NCI-H146 (cell line): ENCODE data around the gene FAM83D.
"Not testable (repeated sequence)": the region's sequence is repeated elsewhere in the genome, so short reads cannot be mapped to it uniquely, and the experiment has no call there.

ENCODE experiments used
- DNase-seq: peaks from one replicate; lab custom pipeline; 2025; lab: John Stamatoyannopoulos, UW

FAM83D gene

DNA sequence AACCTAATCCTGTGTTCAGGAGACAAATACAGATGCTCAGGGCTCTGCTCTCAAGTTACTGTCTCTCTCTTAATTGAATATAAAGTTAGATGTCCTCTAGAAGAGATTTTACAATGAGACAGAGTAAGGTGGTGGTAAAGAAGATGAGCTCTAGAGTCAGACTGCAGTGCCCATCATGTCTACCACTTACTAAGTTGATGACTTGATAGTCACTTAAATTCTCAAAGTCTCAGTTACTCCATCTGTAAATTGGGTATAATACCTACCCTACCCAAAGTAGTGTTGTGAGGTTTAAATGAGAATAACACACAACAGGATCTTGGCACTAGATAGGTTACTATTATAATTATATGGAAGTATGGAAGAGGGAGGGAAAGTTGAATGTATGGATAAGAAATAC lies 37.5 kb downstream of the FAM83D start:
- DNase-seq: no peak

DNA sequence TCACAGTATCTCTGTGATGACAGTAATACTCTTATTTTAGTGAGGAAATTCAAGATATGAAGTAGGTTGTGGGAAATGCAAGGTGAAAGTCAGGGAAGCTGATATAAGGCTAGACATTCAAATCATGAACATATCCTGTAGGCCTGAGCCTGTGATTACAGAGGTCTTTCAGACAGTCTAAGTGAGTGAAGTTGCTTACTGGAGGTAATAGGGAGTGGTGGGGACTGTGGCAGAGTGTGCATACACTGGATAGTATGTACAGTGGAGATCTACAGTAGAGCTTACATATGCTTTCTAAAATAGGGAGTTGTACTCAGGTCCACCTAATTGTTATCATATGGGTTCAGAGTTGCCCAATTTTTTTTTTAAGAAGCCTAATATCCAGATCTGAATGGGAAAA lies 39.0 kb downstream of the FAM83D start:
- no peak for DNase-seq

GRCh38 chr20:38968090-38968489 lies 41.9 kb downstream of the FAM83D start:
- no peak for DNase-seq

GRCh38 chr20:38969708-38970107 lies 43.5 kb downstream of the FAM83D start:
- DNase-seq: no peak

- DNase-seq: no peak
These were observed 44.1 kb downstream of the FAM83D start for GRCh38 chr20:38970302-38970701.

DNA sequence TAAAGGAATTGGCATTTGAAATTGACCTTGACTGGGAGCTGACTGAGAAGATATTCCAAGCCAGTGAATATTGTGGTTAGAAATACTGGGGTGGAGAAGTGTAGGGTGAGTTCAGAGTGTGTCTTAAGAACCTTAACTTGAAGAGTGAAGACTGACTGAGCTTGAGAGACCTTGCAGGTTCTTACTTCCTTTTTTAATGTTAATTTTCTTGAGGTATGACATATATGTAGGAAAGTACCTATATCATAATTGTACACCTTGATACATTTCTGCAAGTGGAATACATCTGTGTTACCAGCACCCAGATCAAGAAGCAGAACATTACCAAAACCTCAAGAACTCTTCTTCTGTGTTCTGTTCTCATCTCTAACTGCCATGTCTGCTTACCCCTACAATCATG lies 46.9 kb downstream of the FAM83D start:
- DNase-seq: no peak

DNA sequence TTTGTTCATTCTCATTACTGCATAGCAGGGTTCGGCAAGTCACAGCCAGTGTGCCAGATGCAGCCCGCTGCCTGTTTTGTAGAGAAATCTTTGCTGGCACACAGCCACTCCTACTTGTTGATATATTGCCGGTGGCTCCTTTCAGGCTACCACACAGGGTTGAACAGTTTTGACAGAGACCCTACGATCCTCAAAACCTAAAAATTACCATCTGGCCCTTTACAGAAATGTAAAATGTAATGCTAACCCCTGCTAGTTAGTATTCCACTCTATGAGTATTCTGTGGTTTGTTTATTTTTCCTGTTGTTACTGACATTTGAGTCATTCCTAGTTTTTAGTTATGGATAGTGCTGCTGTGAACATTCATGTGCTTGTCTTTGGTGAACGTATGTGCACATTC lies 47.4 kb downstream of the FAM83D start:
- no peak for DNase-seq

DNA sequence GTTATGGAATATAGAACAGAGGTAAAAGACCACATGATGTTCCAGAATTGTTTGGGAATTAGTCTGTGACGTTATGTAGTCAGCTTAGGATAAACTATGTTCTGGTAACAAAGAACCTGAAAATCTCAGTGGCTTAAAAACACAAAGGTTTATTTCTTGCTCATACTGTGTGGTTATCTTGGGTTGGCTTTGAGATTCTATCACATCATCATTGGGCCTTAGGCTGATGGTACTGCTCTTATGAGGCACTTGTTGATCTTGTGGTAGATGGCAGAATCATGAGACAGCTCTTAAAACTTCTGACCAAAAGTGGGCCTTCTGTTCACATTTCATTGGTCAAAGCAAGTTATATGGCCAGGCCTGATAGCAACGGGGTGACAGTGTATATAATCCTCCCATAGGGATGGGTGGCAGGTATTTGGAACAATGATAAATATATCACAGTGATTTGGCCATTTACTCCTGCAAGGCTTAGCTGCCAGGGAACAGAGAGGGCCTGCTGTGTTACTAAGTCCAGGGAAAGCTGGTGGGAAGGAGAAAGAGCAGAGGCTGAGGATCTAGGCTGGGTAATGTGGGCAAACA lies 49.4 kb downstream of the FAM83D start:
- no peak for DNase-seq

- no peak for DNase-seq
These were observed 53.2 kb downstream of the FAM83D start for GRCh38 chr20:38979434-38979833.

DNA sequence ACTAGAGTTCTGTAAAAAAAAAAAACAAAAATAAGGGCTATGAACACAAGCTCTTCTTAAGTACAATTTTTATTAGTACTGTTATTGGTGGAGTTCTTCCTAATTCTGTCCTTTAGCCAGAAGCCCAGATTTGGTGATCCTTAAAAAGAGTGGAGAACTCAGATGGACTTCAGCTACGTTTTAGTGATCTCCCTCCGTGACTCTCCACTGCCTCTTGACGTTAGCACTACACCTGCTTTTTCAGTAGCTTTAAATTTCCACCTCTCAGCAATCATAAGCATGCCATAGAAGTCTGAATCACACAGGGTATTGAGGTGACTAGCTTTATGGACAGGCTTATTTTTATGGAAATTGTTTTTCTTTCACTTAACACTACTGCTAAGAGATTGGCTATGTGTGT lies 53.6 kb downstream of the FAM83D start:
- DNase-seq: no peak

- no peak for DNase-seq
These were observed 56.1 kb downstream of the FAM83D start for GRCh38 chr20:38982291-38982690.

GRCh38 chr20:38985060-38985459 lies 58.8 kb downstream of the FAM83D start:
- DNase-seq: no peak

GRCh38 chr20:38985603-38986170 lies 59.5 kb downstream of the FAM83D start:
- no peak for DNase-seq

- no peak for DNase-seq
These were observed 60.4 kb downstream of the FAM83D start for GRCh38 chr20:38986663-38987062.

- DNase-seq: no peak
These were observed 61.6 kb downstream of the FAM83D start for GRCh38 chr20:38987777-38988176.

DNA sequence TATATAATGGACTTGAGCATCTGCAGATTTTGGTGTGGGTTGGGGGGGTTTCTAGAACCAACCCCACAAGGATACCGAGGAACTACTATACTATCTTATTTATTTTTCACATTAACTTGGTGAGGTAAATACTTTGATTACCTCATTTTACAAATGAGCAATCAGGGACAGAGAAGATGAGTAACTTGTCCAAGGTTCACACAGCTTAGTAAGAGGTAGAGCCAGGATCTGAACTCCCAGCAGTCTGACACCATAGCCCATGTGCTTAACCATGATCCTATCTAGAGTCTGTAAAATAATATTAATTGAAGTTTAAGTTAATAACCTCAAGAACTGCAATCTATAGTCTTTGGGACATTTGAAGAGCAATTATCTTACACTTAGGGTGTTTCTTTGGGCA lies 64.5 kb downstream of the FAM83D start:
- DNase-seq: no peak

DNA sequence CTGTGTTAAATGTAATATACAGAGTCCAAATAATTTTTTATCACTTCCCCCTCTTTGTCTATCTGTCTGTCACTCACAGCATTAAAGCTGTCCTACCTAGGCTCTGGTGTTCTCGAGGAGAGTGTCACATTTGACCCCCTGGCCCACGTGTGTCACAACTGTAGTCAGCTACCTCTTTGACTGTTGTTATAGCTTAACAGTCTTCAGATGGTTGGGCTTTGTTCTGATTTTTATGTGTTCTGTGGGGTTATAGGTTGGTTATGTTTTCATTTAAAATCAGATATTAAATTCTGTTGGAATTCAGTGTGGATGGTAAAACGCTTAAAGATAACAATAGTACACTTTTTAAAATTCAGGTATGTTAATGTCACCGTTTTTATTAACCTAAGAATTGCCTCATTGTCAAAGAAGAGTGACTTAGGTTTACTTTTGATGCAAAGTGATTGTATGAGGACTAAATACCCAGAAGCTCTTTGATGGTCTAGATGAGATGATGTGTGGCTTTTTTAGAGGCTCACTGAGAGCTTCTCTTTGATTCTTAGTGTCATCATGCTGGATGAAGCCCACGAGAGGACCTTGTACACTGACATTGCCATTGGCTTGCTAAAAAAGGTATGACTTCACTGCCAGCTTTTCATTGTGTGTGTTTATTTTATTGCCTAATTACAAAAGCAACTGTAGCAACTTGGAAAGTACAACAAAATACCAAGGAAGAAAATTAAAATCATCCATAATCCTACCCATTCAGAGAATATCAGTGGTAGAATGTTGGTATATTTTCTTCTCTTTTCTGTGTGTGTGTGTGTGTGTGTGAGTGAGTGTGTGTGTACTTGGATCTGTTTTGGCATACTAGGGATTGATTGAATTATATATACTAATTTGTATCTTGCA lies 65.8 kb downstream of the FAM83D start:
- DNase-seq: no peak

- DNase-seq: no peak
These were observed 69.4 kb downstream of the FAM83D start for GRCh38 chr20:38995536-38996044.

DNA sequence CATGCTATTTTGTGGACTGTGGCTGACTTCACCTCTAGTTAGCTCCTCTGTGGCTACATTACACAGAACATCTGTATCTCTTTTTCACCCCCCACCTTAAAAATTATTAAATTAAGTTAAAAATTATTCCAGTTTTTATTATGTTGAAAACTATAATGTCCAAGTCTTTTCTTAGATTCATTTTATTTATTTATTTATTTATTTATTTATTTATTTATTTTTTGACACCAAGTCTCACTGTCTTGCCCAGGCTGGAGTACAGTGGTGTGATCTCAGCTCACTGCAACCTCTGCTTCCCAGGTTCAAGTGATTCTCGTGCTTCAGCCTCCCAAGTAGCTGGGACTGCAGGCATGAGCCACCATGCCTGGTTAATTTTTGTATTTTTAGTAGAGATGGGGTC lies 70.6 kb downstream of the FAM83D start:
- not testable (repeated sequence) for DNase-seq

- no peak for DNase-seq
These were observed 71.4 kb downstream of the FAM83D start for GRCh38 chr20:38997622-38998021.

DNA sequence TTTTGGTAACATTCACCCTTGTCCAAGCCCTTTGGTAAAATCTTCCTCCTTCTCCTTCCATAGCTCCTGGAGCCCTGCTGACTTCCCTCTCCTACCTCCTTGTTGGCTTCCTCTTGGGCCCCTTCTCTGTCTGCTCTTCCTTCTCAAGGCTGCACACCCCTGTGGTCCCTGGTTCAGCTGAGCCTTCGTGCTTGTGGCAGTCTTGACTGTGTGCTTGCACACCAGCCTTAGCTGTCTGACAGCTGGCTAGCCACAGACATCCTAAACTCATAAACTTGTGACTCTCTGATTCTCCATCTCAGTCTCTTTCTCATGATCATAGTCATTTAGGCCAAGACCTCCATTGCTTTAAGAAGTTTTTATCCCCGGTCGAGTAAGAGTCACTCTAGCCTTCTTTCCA lies 73.0 kb downstream of the FAM83D start:
- DNase-seq: no peak

GRCh38 chr20:38999965-39000910 lies 74.0 kb downstream of the FAM83D start:
- DNase-seq: no peak
